GM18508 (cell line): ENCODE measurements around the gene TAL1.

ENCODE experiments used
- ATAC-seq: cut with Tn5 transposase; IDR thresholded peaks from one replicate; pipeline ENCODE4 v1.9.1; 2021; ENCODE audit warnings: moderate number of reproducible peaks; ENCODE audit not compliant: insufficient read depth, unreplicated experiment

Gene TAL1

GRCh38 chr1:47178654-47179016, 53.4 kb downstream of the TAL1 start:
- ATAC-seq: no peak

- no peak for ATAC-seq
Observed at GRCh38 chr1:47178020-47178419, 54.0 kb downstream of the TAL1 start.

- ATAC-seq: no peak
Observed at GRCh38 chr1:47175227-47175934, 56.6 kb downstream of the TAL1 start.

GRCh38 chr1:47174656-47175020, 57.4 kb downstream of the TAL1 start:
- ATAC-seq: no peak

GRCh38 chr1:47172782-47173181, 59.2 kb downstream of the TAL1 start:
- ATAC-seq: no peak
